C4-2B (cell line): ENCODE results near the gene NKX2-1.

ENCODE experiments used
- ZFX ChIP-seq: fragments of 450-650 bp; IDR thresholded peaks from 2 replicates; pipeline ENCODE4 v1.6.1; 2017
- TF ChIP-seq, protein P1 (sequence below): fragments of 450-650 bp; conservative IDR thresholded peaks from 2 replicates; pipeline ENCODE4 v1.5.1; 2017; ENCODE audit warnings: mild to moderate bottlenecking

DNA sequence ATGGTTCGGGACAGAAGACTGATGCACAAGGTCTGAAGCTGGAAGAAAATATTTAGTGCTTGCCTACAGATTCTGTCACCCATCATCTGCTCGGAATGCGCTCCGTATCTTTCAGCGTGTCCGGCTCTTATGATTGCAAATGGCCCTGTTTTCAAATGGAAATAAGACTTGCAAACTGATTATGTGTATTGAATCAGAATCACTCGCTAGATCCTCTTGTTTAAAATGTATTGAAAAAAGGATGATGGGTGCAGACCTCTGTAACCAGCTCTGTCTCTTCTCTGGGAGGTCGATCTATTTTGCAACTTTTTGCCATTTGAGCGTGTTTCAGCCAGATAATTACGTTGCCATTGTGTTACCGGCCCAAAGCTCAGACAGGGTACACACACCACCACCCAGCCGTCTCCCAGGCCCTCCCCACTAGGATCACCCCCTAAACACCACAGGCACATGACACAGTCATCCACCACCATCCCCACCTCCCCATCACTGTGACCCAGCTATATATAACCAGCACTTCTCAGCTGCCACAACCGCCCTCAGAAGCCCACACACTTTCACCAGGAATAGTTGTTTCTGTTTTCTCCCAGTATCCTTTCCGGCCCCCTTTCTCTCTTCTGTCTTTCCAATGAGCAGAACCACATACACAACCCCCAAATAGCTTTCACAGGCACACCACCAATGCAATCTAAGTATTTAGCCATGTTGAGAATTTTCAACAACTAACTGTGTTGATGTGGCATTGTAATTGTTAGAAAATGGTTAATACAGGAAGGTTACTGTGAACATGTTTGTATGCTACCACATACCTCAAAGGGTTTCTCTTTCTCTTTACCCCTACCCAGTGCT, 10.7 kb downstream of the NKX2-1 start:
- TF ChIP-seq, protein P1, sequence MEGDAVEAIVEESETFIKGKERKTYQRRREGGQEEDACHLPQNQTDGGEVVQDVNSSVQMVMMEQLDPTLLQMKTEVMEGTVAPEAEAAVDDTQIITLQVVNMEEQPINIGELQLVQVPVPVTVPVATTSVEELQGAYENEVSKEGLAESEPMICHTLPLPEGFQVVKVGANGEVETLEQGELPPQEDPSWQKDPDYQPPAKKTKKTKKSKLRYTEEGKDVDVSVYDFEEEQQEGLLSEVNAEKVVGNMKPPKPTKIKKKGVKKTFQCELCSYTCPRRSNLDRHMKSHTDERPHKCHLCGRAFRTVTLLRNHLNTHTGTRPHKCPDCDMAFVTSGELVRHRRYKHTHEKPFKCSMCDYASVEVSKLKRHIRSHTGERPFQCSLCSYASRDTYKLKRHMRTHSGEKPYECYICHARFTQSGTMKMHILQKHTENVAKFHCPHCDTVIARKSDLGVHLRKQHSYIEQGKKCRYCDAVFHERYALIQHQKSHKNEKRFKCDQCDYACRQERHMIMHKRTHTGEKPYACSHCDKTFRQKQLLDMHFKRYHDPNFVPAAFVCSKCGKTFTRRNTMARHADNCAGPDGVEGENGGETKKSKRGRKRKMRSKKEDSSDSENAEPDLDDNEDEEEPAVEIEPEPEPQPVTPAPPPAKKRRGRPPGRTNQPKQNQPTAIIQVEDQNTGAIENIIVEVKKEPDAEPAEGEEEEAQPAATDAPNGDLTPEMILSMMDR = no peak
- TF ChIP-seq ZFX = no peak
